HG03354 (cell line): ENCODE data around the gene SLC9B2.
"Not testable (repeated sequence)": the region's sequence is repeated elsewhere in the genome, so short reads cannot be mapped to it uniquely, and the experiment has no call there.

Experiments used
- ATAC-seq: cut with Tn5 transposase; IDR thresholded peaks from one replicate; pipeline ENCODE4 v1.9.1; 2021; ENCODE audit warnings: mild to moderate bottlenecking; ENCODE audit not compliant: unreplicated experiment, poor library complexity, severe bottlenecking

Gene SLC9B2

GRCh38 chr4:103026868-103027267 is 49.7 kb downstream of the SLC9B2 start:
- no peak for ATAC-seq

- ATAC-seq, result no peak
These were observed 51.6 kb downstream of the SLC9B2 start for GRCh38 chr4:103024996-103025395.

- no peak for ATAC-seq
These were observed 55.4 kb downstream of the SLC9B2 start for GRCh38 chr4:103021120-103021519.

GRCh38 chr4:103019308-103020124 is 57.0 kb downstream of the SLC9B2 start, which contains the start of gene SLC9B1:
TSS of gene SLC9B1 (minus strand) at chr4:103019705. CDS start at chr4:102991711, 27,994 bp downstream.
- ATAC-seq, result peak; percentile 99

- ATAC-seq, result no peak
These were observed 57.9 kb downstream of the SLC9B2 start for GRCh38 chr4:103018391-103019307.

GRCh38 chr4:103012551-103012950 is 64.0 kb downstream of the SLC9B2 start:
- no peak for ATAC-seq

- no peak for ATAC-seq
These were observed 64.5 kb downstream of the SLC9B2 start for GRCh38 chr4:103012060-103012459.

GRCh38 chr4:103011378-103012025 is 65.1 kb downstream of the SLC9B2 start:
- ATAC-seq, result no peak

GRCh38 chr4:103010804-103011203 is 65.8 kb downstream of the SLC9B2 start:
- no peak for ATAC-seq

GRCh38 chr4:103008875-103009729 is 67.5 kb downstream of the SLC9B2 start:
- ATAC-seq, result peak; percentile 91

GRCh38 chr4:103002551-103002950 is 74.0 kb downstream of the SLC9B2 start:
- no peak for ATAC-seq

- ATAC-seq, result no peak
These were observed 81.8 kb downstream of the SLC9B2 start for GRCh38 chr4:102994803-102995202.

GRCh38 chr4:102993985-102994384 is 82.6 kb downstream of the SLC9B2 start:
- ATAC-seq, result not testable (repeated sequence)

GRCh38 chr4:102988429-102989020 is 88.0 kb downstream of the SLC9B2 start:
- no peak for ATAC-seq

GRCh38 chr4:102981005-102981404 is 95.6 kb downstream of the SLC9B2 start:
- ATAC-seq, result no peak
